Hepatocyte (in vitro differentiated cells): Measurements from ENCODE around the gene NDUFB7.

Source experiments
- EZH2 ChIP-seq: fragments of 200-600 bp; sonication (generic); IDR thresholded peaks from 2 replicates; pipeline ENCODE4 v1.6.1; 2016; ENCODE audit warnings: antibody characterized with exemption, mild to moderate bottlenecking, borderline replicate concordance
- TF ChIP-seq, protein P1 (sequence below): fragments of 200-600 bp; sonication (generic); IDR thresholded peaks from 2 replicates; pipeline ENCODE4 v1.5.1; 2016; ENCODE audit warnings: antibody characterized with exemption, mild to moderate bottlenecking; ENCODE audit not compliant: poor library complexity

DNA sequence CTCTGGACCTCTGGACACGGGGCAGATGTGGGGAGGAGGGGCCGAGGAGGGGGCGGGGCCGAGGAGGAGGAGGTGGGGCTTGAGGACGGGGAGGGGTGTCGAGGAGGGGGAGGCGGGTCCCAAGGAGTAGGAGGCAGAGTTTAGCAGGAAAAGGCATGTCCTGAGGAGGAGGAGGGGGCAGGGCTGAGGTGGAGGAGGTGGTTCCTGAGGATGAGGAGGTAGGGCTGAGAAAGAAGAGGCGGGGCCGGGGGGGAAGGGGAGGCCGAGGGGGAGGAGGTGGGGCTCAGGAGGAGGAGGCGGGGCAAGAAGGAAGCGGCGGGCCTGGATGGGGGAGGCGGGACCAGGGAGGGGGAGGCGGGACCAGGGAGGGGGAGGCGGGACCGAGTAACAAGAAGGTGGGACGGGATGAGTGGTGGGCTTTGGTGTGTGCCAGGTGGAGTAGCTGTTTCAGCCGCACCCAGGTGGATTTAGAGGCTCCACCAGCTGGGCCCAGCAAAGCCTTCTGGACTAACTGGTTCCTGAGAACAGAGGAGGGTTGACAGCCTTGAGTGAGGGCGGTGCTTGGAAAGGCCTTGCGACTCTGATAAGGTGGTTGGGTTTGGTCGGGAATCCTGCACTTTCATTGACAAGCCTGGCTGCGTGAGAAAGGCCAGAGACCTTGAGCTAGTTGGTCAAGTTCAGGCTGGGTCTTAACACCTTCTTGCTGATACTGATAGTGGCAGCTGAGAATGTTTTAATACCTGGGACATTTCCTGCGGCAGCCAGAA is 34.8 kb downstream of the NDUFB7 start:
- TF ChIP-seq, protein P1, sequence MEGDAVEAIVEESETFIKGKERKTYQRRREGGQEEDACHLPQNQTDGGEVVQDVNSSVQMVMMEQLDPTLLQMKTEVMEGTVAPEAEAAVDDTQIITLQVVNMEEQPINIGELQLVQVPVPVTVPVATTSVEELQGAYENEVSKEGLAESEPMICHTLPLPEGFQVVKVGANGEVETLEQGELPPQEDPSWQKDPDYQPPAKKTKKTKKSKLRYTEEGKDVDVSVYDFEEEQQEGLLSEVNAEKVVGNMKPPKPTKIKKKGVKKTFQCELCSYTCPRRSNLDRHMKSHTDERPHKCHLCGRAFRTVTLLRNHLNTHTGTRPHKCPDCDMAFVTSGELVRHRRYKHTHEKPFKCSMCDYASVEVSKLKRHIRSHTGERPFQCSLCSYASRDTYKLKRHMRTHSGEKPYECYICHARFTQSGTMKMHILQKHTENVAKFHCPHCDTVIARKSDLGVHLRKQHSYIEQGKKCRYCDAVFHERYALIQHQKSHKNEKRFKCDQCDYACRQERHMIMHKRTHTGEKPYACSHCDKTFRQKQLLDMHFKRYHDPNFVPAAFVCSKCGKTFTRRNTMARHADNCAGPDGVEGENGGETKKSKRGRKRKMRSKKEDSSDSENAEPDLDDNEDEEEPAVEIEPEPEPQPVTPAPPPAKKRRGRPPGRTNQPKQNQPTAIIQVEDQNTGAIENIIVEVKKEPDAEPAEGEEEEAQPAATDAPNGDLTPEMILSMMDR: no peak
- TF ChIP-seq EZH2: no peak
